Esophagus muscularis mucosa (tissue), 3 donors: Measurements from ENCODE around the gene GRIK4.

Source experiments
- POLR2A ChIP-seq: fragments of 450-650 bp; IDR thresholded peaks from one replicate; pipeline ENCODE4 v1.6.1; 2017; ENCODE audit warnings: antibody characterized with exemption, moderate library complexity, mild to moderate bottlenecking, low read depth
- POLR2AphosphoS5 ChIP-seq, 2 donors: sonication (generic); formaldehyde crosslinking; IDR thresholded peaks; one replicate each; pipeline ENCODE4 v1.6.1; 2017; ENCODE audit warnings: antibody characterized with exemption in 2 of 2
- TF ChIP-seq, protein P1 (sequence below), 3 experiments: fragments of 200-600 bp in 2 of 3; fragments of 450-650 bp in 1 of 3; sonication (generic) in 2 of 3; IDR thresholded peaks; one replicate each; pipeline ENCODE4 v1.5.1; 2017 to 2019; ENCODE audit warnings: antibody characterized with exemption in 3 of 3, mild to moderate bottlenecking in 2 of 3, moderate library complexity in 1 of 3

DNA sequence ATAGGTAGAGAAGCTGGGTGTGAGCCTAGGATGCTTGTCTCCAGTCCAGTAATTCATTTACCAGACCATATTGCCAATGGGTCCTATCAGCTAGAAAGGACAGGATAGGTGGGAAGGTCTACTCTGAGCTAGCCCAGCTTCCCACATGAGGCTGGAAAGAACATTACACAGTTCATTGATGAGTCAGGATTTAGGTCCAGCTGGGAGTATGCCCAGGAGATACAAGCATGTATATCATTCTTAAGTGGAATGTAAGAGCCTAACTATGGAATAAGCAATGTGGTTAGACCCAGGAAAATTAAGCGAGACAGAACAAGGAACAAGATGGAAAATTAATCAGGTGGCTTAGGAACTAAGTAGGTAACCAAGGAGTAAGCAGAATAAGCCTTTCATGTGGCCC, 453.3 kb downstream of the GRIK4 start:
- TF ChIP-seq, protein P1, sequence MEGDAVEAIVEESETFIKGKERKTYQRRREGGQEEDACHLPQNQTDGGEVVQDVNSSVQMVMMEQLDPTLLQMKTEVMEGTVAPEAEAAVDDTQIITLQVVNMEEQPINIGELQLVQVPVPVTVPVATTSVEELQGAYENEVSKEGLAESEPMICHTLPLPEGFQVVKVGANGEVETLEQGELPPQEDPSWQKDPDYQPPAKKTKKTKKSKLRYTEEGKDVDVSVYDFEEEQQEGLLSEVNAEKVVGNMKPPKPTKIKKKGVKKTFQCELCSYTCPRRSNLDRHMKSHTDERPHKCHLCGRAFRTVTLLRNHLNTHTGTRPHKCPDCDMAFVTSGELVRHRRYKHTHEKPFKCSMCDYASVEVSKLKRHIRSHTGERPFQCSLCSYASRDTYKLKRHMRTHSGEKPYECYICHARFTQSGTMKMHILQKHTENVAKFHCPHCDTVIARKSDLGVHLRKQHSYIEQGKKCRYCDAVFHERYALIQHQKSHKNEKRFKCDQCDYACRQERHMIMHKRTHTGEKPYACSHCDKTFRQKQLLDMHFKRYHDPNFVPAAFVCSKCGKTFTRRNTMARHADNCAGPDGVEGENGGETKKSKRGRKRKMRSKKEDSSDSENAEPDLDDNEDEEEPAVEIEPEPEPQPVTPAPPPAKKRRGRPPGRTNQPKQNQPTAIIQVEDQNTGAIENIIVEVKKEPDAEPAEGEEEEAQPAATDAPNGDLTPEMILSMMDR (IDR thresholded peaks at IDR 0.05) = no peak
- TF ChIP-seq POLR2A (no peak), POLR2AphosphoS5 (IDR thresholded peaks at IDR 0.05) (no peak)
